SK-N-SH (cell line): ENCODE results near the gene AMACR.

Source experiments
- EP300 ChIP-seq, 2 experiments: IDR thresholded peaks; 2 replicates each; pipeline versions ENCODE4 v1.4.0 to v1.6.1; 2012; ENCODE audit warnings: borderline replicate concordance in 1 of 2, low read depth in 1 of 2, low read length in 1 of 2
- JUND ChIP-seq: IDR thresholded peaks from 2 replicates; pipeline ENCODE4 v1.4.0; 2012
- TAF1 ChIP-seq: IDR thresholded peaks from 2 replicates; pipeline ENCODE4 v1.6.1; 2012; ENCODE audit warnings: low read depth, mild to moderate bottlenecking, low read length, moderate library complexity, borderline replicate concordance

- no peak for TF ChIP-seq JUND
- TF ChIP-seq EP300 (IDR thresholded peaks at IDR 0.05; ENCODE audit: borderline replicate concordance in 1 of 2, low read depth in 1 of 2, low read length in 1 of 2), result no peak
- TF ChIP-seq TAF1, result no peak
Measured at GRCh38 chr5:33938507-33938796, 69.4 kb downstream of the AMACR start.
